HG02938 (cell line): ENCODE measurements around the gene MAD2L1.

ENCODE experiments used
- ATAC-seq: cut with Tn5 transposase; IDR thresholded peaks from one replicate; pipeline ENCODE4 v1.9.1; 2021; ENCODE audit warnings: mild to moderate bottlenecking, moderate library complexity; ENCODE audit not compliant: unreplicated experiment

Gene MAD2L1

GRCh38 chr4:120007191-120007871 is 59.3 kb downstream of the MAD2L1 start:
- no peak for ATAC-seq
